Measurements from ENCODE around the gene DNAH17.
A peak's percentile ranks its signal among the peaks of the same experiment; 100 is the strongest.

The DNAH17 gene

DNA sequence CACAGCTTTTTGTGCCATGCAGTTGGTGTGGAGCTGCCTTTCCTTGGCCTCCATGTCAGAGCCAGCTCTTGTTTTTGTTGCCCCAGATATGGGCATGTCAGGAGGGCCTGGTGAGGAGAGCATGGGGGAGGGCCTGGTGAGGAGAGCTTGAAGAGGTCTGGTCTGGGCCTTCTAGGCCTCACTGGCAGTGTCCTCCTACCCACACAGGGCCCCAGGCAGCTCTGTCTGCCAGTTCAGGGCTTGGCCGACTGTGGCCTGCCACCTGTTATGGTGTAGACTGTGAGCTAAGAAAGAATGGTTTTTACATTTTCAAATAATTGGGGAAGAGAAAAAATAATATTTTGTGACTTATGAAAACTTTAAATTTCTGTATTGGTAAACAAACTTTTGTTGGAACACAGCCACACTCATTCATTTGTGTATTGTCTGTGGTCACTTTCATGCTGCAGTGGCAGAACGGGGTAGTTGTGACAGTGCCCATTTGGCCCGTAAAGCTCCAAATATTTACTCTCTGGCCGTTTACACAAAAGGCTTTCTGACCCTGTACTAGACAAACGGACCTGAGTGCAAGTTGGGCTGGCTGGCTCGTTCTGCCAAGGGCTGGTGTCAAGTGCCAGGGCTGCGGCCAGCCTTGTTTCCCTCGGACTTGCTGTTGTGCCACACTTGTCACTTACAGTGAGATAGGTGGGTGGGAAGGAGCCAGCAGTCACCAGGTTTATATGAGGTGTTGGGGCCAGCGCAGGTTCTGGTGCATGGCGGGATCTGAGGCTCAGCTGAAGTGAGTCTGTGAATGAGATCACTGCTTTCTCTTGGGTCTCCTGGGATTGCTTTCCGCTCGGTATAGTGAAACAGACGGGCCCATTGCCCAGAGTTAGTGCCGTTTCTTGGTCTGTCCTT lies 180.5 kb downstream of the DNAH17 start:
- DNase-seq (ENCODE audit: low read depth in 2 of 2, low spot score in 1 of 2), result no peak

DNA sequence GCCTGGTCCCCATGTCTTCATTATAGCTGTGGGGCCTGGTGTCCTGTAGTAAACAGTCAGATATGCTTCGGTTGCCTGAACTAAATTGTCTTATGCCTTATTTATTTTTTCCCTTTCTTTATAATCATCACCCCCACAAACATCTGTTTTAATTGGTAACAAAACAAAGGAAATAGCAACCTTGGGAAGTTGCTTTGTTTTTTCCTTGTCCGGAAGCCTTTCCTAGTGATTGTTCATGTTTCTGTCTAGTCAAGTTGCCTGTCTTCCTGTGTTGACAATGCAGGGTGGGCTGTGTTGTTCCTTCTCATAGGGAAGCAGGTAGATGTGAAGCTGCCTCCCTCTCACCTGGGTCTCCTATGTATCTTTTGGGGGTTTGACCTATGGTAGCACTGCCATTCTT lies 182.0 kb downstream of the DNAH17 start:
- no peak for DNase-seq (ENCODE audit: low read depth in 2 of 2, low spot score in 1 of 2)

DNA sequence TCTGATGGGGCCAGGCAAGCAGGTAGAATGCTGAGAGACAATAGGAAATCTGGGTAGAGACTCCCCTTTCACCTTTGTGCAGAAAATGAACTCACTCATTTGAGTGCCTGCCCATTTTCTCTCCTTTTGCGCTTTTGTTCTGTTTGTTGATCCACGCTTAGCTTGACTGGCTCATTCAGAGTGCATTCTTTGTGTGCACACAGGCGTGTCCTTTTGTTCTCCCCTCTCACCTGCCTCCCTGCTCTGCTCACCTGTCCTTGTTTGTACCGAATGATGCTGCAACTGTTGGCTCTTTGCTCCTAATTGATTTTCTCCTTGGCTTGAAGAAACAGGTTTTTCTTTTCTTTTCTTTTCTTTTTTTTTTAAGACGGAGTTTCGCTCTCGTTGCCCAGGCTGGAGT lies 183.0 kb downstream of the DNAH17 start:
- no peak for DNase-seq (ENCODE audit: low read depth in 2 of 2, low spot score in 1 of 2)

DNA sequence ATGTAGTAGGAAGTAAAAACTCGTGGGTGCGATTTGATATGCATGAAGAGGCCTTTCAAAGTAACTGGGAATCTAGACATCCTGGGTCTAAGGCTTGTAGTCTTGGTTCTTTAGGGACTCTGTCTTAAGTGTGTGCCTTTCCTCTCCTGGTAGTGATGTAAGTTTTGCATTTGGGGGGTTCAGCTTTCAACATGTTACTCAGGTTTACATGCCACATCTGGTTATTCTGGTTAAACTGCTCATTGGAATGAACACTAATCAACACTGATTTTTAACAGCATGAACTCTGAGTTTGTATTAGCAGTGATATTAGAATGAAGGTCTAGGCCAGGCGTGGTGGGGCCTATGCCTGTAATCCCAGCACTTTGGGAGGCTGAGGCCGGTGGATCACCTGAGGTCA lies 183.6 kb downstream of the DNAH17 start:
- no peak for DNase-seq (ENCODE audit: low read depth in 2 of 2, low spot score in 1 of 2)

DNA sequence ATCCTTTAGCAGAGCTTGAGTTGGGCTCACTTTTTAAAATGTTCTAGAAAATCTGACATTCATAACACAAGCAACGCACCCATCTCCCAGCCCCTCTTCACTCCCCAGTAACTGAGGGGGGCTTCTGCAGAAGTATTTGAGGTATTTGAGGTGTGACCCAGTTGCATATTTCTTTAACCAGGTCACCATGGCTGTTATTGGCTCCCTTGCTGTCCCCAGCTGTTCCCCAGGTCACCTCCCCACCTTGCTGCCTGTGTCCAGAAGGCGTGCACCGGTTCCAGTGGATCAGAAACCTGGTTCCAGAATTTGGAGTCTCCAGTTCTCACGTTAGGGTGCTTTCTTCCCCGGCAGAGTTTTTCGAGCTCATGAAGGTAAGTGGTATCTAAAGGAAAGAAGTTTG lies 184.9 kb downstream of the DNAH17 start:
- no peak for DNase-seq (ENCODE audit: low read depth in 2 of 2, low spot score in 1 of 2)

DNA sequence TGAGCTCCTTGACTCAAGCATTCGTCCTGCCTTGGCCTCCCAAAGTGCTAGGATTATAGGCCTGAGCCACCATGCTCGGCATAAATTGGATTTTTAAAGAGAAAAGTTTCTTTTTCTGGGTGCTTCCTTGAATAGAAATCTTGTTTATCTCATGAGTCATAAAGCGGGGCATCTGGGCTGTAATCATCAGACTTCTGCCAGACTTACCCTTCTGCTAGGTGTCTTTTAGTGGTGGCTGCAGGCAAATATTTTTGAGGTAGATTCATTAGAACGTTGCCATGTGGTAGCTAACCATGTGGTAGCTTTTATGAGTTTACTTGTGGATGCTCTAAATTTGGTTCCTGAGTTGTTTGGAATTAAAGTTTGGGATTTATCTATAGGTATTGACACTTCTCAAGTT lies 185.4 kb downstream of the DNAH17 start:
- DNase-seq (ENCODE audit: low read depth in 2 of 2, low spot score in 1 of 2), result no peak

DNA sequence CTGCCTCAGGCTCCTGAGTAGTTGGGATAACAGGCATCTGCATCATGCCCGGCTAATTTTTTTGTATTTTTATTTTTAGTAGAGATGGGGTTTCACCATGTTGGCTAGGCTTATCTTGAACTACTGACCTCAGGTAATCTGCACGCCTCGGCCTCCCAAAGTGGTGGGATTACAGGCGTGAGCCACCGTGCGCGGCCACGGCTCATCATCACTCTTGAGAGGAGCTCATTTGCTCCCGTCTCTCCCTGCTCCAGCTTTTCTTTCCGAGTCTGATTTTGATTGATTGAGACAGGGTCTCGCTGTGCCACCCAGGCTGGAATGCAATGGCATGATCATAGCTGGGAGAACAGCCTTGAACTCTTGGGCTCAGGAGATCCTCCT lies 186.2 kb downstream of the DNAH17 start:
- DNase-seq (ENCODE audit: low read depth in 2 of 2, low spot score in 1 of 2), result no peak

DNA sequence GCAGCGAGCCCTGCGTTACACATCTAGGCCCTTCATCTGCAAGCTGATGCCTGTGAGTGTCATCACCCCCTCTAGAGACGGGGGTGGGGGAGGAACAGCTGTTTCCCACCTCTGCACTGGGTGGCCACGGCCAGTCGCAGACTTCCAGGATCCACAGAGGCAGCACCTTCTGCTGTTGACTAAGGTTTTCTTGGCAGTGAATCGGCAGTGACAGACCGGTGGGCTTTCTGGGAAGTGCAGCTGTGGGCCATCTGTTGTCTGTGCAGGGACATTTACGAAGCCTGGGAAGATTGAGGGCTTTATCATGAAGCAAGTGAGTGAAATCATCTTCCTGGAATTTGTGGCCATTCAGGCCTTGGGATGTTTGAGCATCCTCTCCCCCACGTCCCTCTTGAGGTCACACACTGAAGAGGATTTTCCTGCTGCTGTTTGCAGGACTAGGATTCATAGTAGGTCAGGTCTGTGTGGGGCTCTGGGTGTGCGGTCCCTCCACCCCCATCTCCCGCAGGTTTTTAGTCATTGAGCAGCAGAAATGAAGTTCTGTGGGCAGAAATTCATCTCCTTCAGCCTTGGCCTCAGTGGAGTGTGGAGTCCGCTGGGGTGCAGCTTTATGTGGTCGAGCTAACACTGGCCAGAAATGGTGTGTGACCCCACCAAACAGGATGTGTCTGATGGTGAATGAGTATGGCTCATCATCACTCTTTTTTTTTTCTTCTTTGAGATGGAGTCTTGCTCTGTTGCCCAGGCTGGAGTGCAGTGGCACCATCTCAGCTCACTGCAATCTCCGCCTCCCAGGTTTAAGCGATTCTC lies 186.8 kb downstream of the DNAH17 start:
- no peak for DNase-seq (ENCODE audit: low read depth in 2 of 2, low spot score in 1 of 2)

DNA sequence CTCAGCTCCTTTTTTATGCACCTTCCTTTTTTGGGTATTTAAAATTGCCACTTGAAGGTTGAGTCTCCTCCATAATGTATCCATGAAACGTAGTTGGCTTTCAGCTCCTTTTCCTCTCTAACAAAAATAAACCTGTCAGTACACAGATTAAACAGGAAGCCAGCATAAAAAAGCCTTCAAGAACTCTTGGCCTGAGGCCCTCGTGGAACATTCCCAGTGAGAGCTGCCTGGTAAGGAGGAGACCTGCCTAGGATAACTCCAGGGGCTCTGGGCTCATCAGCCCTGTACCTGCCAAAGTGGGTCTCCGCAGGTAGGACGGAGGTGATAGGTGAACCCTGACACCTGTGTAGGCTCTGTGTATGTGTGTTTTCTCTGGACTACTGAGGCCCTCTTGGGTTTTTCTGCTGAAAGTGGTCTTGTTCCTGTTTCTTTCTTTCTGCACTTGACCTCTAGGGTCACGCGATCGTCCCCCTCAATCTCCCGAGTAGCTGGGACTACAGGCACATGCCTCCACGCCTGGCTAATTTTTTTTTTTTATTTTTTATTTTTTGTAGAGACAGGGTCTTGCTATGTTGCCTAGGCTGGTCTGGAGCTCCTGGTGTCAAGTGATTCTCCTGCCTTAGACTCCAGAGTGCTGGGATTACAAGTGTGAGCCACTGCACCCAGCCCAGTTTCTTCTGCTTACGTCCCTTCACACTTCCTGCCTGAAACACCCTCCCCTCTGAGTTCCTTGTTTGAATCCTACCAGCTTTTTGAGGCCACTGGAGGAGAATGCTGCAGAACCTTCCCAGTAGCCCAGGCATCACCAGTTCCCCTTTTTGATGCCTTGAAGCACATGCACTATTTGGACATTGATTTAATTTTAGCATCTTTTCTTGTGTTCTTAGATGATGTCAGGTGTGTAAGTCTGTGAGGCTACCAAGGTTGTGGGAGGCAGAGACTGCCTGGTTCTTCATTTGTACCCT lies 188.9 kb downstream of the DNAH17 start:
- no peak for DNase-seq (ENCODE audit: low read depth in 2 of 2, low spot score in 1 of 2)

DNA sequence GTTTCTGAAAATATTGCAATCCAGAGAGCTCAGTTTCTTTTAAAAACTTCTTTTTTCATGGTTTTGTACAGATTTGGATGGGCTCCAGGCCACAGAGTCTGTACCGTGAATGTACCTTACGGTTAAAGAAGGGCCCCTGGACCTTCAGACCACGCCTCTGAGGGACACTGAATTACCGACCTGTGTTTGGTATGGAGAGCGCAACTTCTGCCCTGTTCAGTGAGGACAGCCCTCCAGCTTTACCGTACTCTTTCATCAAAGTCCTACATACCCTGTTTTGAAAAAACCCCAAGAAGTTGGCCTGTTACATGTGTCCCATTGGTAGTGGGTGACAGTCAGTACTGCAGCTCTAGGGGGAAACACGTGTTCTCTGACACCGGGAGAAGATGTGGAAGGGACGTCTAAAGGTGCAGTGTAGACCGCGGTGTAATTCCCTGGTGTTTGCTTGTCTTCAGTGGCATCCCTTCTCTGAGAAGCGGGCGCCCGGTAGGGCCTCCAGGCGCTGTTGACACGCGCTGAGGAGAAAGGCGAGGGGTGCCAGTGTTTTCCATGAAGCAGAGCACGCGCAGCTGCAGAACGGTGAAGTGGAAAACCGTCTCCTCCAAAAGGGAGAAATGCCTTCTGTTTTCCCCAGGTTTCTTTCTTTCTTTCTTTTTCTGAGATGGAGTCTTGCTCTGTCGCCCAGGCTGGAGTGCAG lies 192.6 kb downstream of the DNAH17 start:
- no peak for DNase-seq (ENCODE audit: low read depth in 2 of 2, low spot score in 1 of 2)

DNA sequence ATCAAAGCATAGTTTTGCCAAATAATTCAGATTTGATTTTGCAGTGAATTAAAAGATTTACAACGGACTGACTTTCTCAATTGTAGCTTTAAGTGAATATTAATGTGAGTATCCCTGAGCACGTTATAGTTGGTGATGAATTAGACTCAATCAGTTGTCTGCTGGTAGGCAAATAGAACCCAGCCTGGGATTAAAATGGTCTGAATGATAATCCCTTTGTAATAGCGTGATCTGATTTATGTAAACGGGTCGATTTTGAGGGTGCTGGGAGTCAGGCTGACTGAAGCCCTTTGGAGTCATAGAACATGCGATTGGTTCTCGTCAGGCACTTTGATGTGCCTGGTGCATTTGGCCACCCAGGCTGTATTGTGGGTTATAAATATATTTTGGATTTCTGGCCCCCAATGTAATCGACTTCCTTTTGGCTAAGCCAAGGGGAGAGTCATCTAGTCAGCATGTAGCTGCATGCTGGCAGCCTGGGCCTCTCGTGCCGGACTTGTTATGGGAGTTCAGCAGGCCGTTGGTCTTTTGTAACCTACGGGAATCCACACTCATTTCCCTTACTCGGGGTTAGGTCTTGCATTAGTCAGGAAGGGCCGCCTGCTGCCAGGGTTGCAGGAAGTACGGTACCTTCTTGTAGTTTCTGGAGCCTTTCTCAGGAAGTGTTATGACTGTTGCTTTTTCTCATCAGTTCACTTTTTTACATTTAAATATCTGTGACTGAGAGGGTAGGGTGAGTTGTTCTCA lies 193.3 kb downstream of the DNAH17 start:
- DNase-seq (ENCODE audit: low read depth in 2 of 2, low spot score in 1 of 2), result no peak

DNA sequence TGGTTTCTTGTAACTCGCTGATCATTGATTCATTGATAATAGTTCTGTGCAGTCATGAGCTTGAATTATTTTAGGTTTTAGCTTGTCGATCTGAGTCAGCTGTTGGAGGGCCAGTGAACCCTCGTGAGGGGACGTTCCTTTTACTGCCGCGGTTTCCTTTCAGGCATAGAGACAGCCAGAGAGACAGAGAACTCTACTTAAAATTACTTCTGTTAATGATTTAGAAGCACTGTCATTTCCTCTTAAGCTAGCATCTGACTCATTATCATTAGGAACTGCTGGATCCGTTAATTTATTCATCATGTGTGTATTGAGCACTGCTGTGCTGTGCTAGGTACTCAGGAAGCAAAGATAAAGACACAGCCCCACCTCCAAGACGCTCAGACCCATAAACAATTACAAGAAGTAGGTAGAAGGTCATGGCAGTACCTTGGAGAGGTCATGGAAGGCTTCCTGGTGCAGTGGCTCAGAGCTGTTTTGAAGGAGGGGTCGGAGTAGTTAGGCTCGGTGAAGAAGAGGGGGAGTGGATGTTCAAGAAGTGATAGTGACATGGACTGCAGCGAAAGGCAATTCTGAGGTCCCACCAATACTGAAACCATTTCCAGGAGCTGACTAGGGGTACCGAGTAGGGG lies 195.5 kb downstream of the DNAH17 start:
- no peak for DNase-seq (ENCODE audit: low read depth in 2 of 2, low spot score in 1 of 2)

DNA sequence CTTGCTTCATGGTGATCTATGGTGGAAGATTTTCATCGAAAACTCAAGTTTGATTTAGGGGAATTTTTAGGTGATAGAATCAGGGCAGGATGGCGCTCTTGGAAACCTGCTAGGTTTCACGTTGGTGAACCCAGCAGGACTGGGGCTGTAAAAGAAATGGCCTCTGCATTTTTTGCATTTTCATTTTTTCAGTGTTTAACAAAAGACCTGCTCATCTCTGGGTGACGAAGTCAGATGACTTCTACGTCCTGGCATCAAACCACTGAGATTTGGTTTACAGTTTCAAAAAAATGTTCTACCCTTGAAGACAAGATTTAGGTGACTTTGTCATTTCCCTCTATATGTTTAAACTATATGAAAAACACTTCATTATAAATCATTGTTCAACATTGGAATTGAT lies 196.8 kb downstream of the DNAH17 start:
- DNase-seq (ENCODE audit: low read depth in 2 of 2, low spot score in 1 of 2), result no peak

DNA sequence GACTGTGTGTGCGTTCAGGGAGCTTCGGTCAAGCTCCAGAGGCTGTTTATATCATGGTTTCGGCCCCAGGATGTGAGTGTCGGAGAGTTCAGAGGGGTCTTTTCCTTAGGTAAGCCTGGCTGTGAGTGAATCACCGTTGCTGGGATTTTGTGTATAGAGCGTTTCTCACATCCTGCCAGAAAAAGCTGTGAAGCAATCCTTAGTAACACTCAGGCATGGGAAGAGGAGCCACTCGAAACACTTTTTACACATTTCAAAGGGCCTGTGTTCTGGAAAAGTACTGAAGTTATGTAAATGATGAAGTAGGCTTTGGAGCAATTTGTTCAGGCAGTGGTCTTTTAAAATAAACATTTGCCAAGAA lies 198.1 kb downstream of the DNAH17 start:
- no peak for DNase-seq (ENCODE audit: low read depth in 2 of 2, low spot score in 1 of 2)

DNA sequence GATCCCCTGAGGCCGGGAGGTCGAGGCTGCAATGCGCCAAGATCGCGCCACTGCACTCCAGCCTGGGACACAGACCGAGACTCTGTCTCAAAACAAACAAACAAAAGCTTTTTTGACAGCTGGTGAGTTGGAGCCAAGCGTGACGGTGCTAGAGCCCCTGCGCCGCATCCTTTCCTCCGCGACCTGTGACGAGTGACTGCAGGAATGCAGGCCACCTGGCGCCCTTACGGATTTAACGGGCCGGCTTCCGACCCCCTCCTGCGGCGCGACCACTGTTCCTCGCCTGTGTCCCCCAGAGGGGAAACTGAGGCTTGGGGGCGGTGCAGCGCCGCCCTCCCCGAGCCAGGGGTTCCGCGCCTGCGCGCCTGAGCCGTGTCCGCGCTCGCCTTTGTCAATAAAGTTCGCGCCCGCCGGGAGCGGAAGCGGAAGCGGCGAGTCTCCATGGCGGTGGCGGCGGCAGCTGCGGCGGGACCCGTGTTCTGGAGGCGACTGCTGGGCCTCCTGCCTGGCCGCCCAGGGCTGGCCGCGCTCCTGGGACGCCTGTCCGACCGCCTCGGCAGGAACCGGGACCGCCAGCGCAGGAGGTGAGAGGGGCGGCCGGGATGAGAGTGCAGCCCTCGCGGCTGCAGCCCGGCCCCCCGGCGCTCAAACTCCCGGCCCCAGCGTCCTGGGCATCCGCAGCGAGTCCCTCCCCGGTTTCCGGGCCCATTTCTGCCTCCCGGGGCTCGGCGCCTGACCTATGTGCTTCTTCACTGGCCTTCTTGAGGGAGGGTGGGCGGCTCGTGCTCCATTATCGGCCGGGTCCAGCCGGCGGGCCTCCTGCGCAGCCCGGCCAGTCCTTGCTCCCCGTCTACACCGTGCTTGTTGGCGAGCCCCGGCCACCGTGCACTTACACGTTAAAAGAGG lies 198.7 kb downstream of the DNAH17 start, which contains the start of gene PGS1:
Gene PGS1, plus strand, starts transcription at position 425 of the 906 bp plus-strand sequence. Its CDS starts 17 bp downstream, at position 442.
- peak; percentile 69 to 72 for DNase-seq (ENCODE audit: low read depth in 2 of 2, low spot score in 1 of 2)

DNA sequence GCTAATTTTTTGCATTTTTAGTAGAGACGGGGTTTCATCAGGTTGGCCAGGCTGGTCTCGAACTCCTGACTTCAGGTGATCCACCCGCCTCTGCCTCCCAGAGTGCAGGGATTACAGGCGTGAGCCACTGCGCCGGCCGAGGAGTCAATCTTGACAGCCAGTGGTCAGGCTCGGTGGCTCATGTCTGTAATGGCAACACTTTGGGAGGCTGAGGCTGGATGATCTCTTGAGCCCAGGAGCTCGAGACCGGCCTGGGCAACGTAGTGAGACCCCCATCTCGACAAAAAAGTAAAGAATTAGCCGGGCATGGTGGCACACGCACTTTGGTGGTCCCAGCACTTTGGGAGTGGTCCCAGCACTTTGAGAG lies 199.4 kb downstream of the DNAH17 start:
- no peak for DNase-seq (ENCODE audit: low read depth in 2 of 2, low spot score in 1 of 2)

DNA sequence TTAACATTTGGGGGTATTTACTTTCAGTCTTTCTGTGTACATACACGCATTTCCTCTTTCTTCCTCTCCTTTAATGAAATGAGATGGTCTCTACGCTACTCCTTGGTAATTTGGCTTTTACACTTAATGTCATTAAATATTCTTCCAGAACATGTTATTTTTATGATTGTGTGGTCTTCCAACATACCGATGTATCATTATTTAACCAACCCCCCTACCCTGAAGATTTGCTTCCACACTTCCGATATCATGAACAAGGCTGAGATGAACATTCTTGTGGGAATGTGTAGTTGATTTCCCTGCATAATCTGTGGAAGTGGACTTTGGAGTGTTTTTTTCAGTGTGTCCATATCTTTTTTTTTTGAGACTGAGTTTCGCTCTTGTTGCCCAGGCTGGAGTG lies 201.0 kb downstream of the DNAH17 start:
- DNase-seq (ENCODE audit: low read depth in 2 of 2, low spot score in 1 of 2), result no peak

DNA sequence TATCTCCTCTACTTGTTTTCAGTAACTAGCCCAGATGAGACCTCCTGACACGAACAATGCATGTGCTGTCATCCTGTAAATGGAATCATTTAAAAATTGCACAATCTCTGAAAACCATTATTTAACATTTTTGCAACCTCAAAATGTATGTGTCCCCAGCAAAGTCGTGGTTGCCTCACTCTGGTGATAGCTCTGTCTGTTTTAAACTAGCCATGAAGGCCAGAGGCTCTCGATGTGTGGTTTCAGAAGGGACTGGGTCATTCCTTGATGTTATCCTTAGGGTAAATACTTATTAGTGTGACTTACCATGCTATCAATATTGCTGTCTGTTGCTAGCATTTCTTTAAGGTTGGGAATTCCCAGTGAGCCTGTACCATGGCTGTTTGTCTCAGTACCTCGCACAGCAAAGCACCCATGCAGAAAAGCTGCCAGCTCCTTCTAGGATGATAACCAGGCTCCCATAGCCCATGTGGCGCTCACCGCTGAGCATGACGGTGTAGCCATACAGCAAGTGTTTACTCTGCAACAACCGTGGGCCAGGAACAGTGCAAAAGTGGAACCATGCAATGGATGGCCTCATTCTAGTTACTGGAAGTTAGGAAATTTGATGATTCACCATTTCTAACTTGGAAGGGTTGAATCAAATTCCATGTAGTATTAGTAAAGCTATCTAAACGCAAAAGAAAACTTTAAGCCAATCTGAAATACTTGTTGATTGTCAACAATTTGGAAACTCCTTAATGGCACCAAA lies 201.6 kb downstream of the DNAH17 start:
- DNase-seq (ENCODE audit: low read depth in 2 of 2, low spot score in 1 of 2), result no peak

Data from stimulated activated CD8-positive, alpha-beta memory T cell treated with anti-CD3 and anti-CD28 coated beads, Interleukin-4, amount 100 ng/mL, for 1 hour (primary cell).